Endothelial cell of umbilical vein (primary cell): Measurements from ENCODE around the gene MED29. TPM values are rescaled to one million over a fixed set of nuclear protein-coding genes. Genes with fewer than 3 reads are reported as not detected.

Experiments
- BruUV-seq: library from RNA; stranded (reverse); fragments of 400-500 nt; replicated peaks from 2 replicates; lab custom pipeline; 2021; lab: Mats Ljungman, UMichigan
- CTCF ChIA-PET: fragments of 300-600, 350-600 bp; sonication (Branson Sonifier 250); formaldehyde crosslinking; loops from one replicate; lab custom pipeline; 2021; ENCODE audit warnings: antibody characterized with exemption, inconsistent platforms; lab: Charles Lee
- POLR2A ChIA-PET: fragments of 300-600, 350-600 bp; sonication (Branson Sonifier 250); formaldehyde crosslinking; loops from one replicate; lab custom pipeline; 2021; ENCODE audit warnings: antibody characterized with exemption, inconsistent platforms; lab: Charles Lee
- DNase-seq: peaks from one replicate; pipeline ENCODE4 v3.0.0-alpha.2; 2011; ENCODE audit warnings: low read depth, low spot score
- FAIRE-seq: peaks from 2 replicates; lab custom pipeline; 2011; peaks lifted over from hg19 to GRCh38; lab: Jason Lieb, UNC
- H2AFZ ChIP-seq: 2 replicates; pipeline ENCODE4 v1.6.0; 2012; ENCODE audit warnings: low read depth, low read length, control low read depth, inconsistent platforms
- H3K27ac ChIP-seq: 2 replicates; pipeline ENCODE4 v1.5.1; 2011; ENCODE audit warnings: low read depth, mild to moderate bottlenecking, control low read depth, low read length, moderate library complexity; ENCODE audit not compliant: insufficient read depth
- H3K27me3 ChIP-seq, 2 experiments: 2 replicates each; pipeline versions ENCODE4 v1.6.0 to v1.6.1; 2011; ENCODE audit warnings: low read length in 2 of 2, mixed read lengths in 1 of 2; ENCODE audit not compliant: control insufficient read depth in 2 of 2, insufficient read depth in 2 of 2
- H3K36me3 ChIP-seq, 2 experiments: 2 replicates in 1 of 2; 3 replicates in 1 of 2; pipeline ENCODE4 v1.5.1; 2011; ENCODE audit warnings: low read length in 2 of 2, mild to moderate bottlenecking in 1 of 2, moderate library complexity in 1 of 2; ENCODE audit not compliant: control insufficient read depth in 2 of 2, insufficient read depth in 2 of 2; ENCODE audit errors: extremely low read depth in 1 of 2
- H3K4me1 ChIP-seq: 3 replicates; pipeline ENCODE4 v1.5.1; 2011; ENCODE audit warnings: mild to moderate bottlenecking, low read length; ENCODE audit not compliant: control insufficient read depth, insufficient read depth; ENCODE audit errors: extremely low read depth
- H3K4me2 ChIP-seq: 2 replicates; pipeline ENCODE4 v1.6.1; 2011; ENCODE audit warnings: low read length, control low read depth, mixed read lengths; ENCODE audit not compliant: insufficient read depth
- H3K4me3 ChIP-seq, 3 experiments: fragments of 200-600 bp in 1 of 3; sonication (generic), shearing (Covaris generic) in 1 of 3; replicated peaks in 1 of 3; 2 replicates each; pipeline ENCODE4 v1.5.1; 2011 to 2016; ENCODE audit warnings: control low read depth in 3 of 3, low read length in 3 of 3, mild to moderate bottlenecking in 2 of 3, inconsistent platforms in 1 of 3, low read depth in 1 of 3, moderate library complexity in 1 of 3; ENCODE audit not compliant: insufficient read depth in 1 of 3
- H3K79me2 ChIP-seq: 2 replicates; pipeline ENCODE4 v1.6.0; 2012; ENCODE audit warnings: low read length, inconsistent platforms; ENCODE audit not compliant: control insufficient read depth, insufficient read depth
- H3K9ac ChIP-seq: replicated peaks from 2 replicates; pipeline ENCODE3; 2011; ENCODE audit warnings: low read length, control low read depth; ENCODE audit not compliant: insufficient read depth; ENCODE audit errors: extremely low read depth
- H3K9me1 ChIP-seq: replicated peaks from 3 replicates; pipeline ENCODE4 v1.6.0; 2011; ENCODE audit warnings: mild to moderate bottlenecking, low read length; ENCODE audit not compliant: control insufficient read depth, insufficient read depth; ENCODE audit errors: extremely low read depth
- H3K9me3 ChIP-seq: replicated peaks from 2 replicates; pipeline ENCODE4 v1.5.1; 2012; ENCODE audit warnings: low read length, inconsistent platforms; ENCODE audit not compliant: control insufficient read depth, insufficient read depth
- H4K20me1 ChIP-seq: replicated peaks from 2 replicates; pipeline ENCODE3; 2011; ENCODE audit warnings: mild to moderate bottlenecking, low read length; ENCODE audit not compliant: control insufficient read depth, insufficient read depth; ENCODE audit errors: extremely low read depth
- CTCF ChIP-seq, 2 donors: IDR thresholded peaks; 1 replicate in 1 of 2; 2 replicates in 1 of 2; pipeline ENCODE4 v1.5.1; 2011; ENCODE audit warnings: low read length in 2 of 2, mild to moderate bottlenecking in 2 of 2, moderate library complexity in 2 of 2, control low read depth in 1 of 2, inconsistent platforms in 1 of 2, low read depth in 1 of 2; ENCODE audit not compliant: insufficient read depth in 1 of 2; ENCODE audit errors: extremely low read depth in 1 of 2
- EZH2 ChIP-seq: IDR thresholded peaks from 2 replicates; pipeline ENCODE4 v1.6.1; 2012; ENCODE audit warnings: borderline replicate concordance, low read depth, mild to moderate bottlenecking, moderate library complexity, low read length, inconsistent platforms; ENCODE audit not compliant: severe bottlenecking
- MYC ChIP-seq: IDR thresholded peaks from one replicate; pipeline ENCODE4 v1.6.1; 2011; ENCODE audit warnings: mild to moderate bottlenecking, low read depth, low read length
- POLR2A ChIP-seq: IDR thresholded peaks from 2 replicates; pipeline ENCODE4 v1.6.1; 2012; ENCODE audit warnings: low read depth, mild to moderate bottlenecking, control low read depth, low read length
- POLR2AphosphoS5 ChIP-seq: IDR thresholded peaks from 2 replicates; pipeline ENCODE4 v1.6.1; 2012; ENCODE audit warnings: low read depth, mild to moderate bottlenecking, control low read depth, low read length, moderate library complexity; ENCODE audit not compliant: insufficient read depth
- dilution Hi-C: fragments of 300-500 bp; cut with MboI; formaldehyde crosslinking; loops from one replicate; pipeline ENCODE4 v1.15.0; 2019; ENCODE audit warnings: low sequenced_read_pairs; ENCODE audit not compliant: extremely low pct_ligation_motif_present
- intact Hi-C: fragments of 100-400 bp; cut with micrococcal nuclease; formaldehyde crosslinking; loops from one replicate; pipeline ENCODE4 v1.10.0; 2022
- polyA plus RNA-seq, 4 experiments: library from polyadenylated mRNA; depleted of rRNA in 3 of 4; stranded (reverse) in 3 of 4; unstranded in 1 of 4; fragments of >200 nt; gene quantifications; 2 replicates each; pipeline versions ENCODE4 v1.2.1 to v1.2.3, GENCODE V29; 2011 to 2012; ENCODE audit warnings: missing spikeins in 1 of 4
- total RNA-seq: library from RNA; stranded (reverse); gene quantifications from 2 replicates; pipeline ENCODE4 v1.2.3, GENCODE V29; 2021
- TF ChIP-seq, protein P1 (sequence below): IDR thresholded peaks from 2 replicates; pipeline ENCODE4 v1.6.1; 2011; ENCODE audit not compliant: insufficient read depth, insufficient read length

MED29 gene
- total and polyA plus RNA-seq, 2 donors (not counting 3 experiments of a cell fraction or from before 2014, with no cell fraction given): 25.5 to 50.4 TPM

GRCh38 chr19:39435499-39436349 lies 44.5 kb downstream of the MED29 start, which contains the start of gene RPS16:
Gene RPS16, minus strand, starts transcription at chr19:39435949. Its CDS starts 54 bp downstream, at chr19:39435895.
- no peaks in the 10 kb centered on the region for H3K9me1 ChIP-seq
- intact Hi-C loops (loop anchor here (1.0 to 2.0 kb wide), 2 partner anchors 10 to 45 kb away; partner anchors contain the start of genes SUPT5H and TIMM50), dilution Hi-C loops (no loop called here)
- ChIA-PET CTCF (interaction anchor here (0.7 to 1.8 kb wide), 11 partner anchors 8 to 96 kb away, joined by 3 to 13 read pairs (median 5); partner anchors contain the start of genes MED29, PAF1, PLEKHG2 and SAMD4B), POLR2A (interaction anchor here (0.6 to 1.7 kb wide), 18 partner anchors 8 to 97 kb away, joined by 3 to 18 read pairs (median 5); partner anchors contain the start of genes EID2B, MED29, PAF1 and PLEKHG2)
- no TSS peak for BruUV-seq
- peak within 1 kb of the TSS; percentile 84 for H3K4me2 ChIP-seq
- H3K9me3 ChIP-seq: no peaks in the 10 kb centered on the region
- H3K4me3 ChIP-seq: peak within 1 kb of the TSS; percentile 96
- peaks cover 11 to 16% of the 10 kb centered on the region in 2 experiments for H3K36me3 ChIP-seq
- no peaks in the 10 kb centered on the region for H4K20me1 ChIP-seq
- peaks cover 26% of the 10 kb centered on the region for H3K4me1 ChIP-seq
- TF ChIP-seq, protein P1, sequence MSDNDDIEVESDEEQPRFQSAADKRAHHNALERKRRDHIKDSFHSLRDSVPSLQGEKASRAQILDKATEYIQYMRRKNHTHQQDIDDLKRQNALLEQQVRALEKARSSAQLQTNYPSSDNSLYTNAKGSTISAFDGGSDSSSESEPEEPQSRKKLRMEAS: peak; percentile 31
- TF ChIP-seq EZH2 (no peak), CTCF (IDR thresholded peaks at IDR 0.05; ENCODE audit: extremely low read depth in 1 of 2, insufficient read depth in 1 of 2, low read depth in 1 of 2, low read length in 2 of 2) (no peak), MYC (peak; percentile 38), POLR2AphosphoS5 (peak; percentile 98), POLR2A (peak; percentile 96)
- peaks cover 31% of the 10 kb centered on the region for H3K79me2 ChIP-seq
- H3K9ac ChIP-seq: peak within 1 kb of the TSS; percentile 100
- H3K27me3 ChIP-seq: no peaks in the 10 kb centered on the region
- FAIRE-seq (peak; percentile 98), DNase-seq (peak; percentile 98)
- peak within 1 kb of the TSS; percentile 17 for H2AFZ ChIP-seq
- peak within 1 kb of the TSS; percentile 96 for H3K27ac ChIP-seq
